Activated T-cell treated with anti-CD3 and anti-CD28 coated beads, Interleukin-2, amount 50 U/mL, for 72 hours (primary cell): ENCODE results near the gene ZMYND11. TPM values are rescaled to one million over a fixed set of nuclear protein-coding genes. Genes with fewer than 3 reads are reported as not detected.

ENCODE experiments used
- ATAC-seq, 2 donors: fragments of 150-1000 bp; cut with Tn5 transposase; replicated peaks in 1 of 2; 2 replicates each; pipeline ENCODE4 v1.10.0; 2021; ENCODE audit warnings: moderate library complexity in 2 of 2, mild to moderate bottlenecking in 1 of 2
- DNase-seq, 2 donors: peaks; one replicate each; pipeline ENCODE4 v3.0.0; 2021 to 2022; ENCODE audit warnings: mixed read lengths in 1 of 2
- H3K27ac Mint-ChIP-seq: one replicate; pipeline ENCODE4 v1.8.0; 2022; ENCODE audit warnings: mild to moderate bottlenecking, moderate library complexity, mixed read lengths
- H3K27me3 Mint-ChIP-seq: one replicate; pipeline ENCODE4 v1.8.0; 2022; ENCODE audit warnings: low read depth, mixed read lengths
- H3K36me3 Mint-ChIP-seq, 2 donors: one replicate each; pipeline ENCODE4 v1.8.0; 2022; ENCODE audit warnings: mixed read lengths in 2 of 2, mild to moderate bottlenecking in 1 of 2; ENCODE audit not compliant: insufficient read depth in 2 of 2
- H3K4me1 Mint-ChIP-seq: one replicate; pipeline ENCODE4 v1.8.0; 2022; ENCODE audit warnings: low read depth, mixed read lengths
- H3K4me3 Mint-ChIP-seq, 2 donors: one replicate each; pipeline ENCODE4 v1.8.0; 2022; ENCODE audit warnings: mild to moderate bottlenecking in 2 of 2, mixed read lengths in 2 of 2, moderate library complexity in 2 of 2
- H3K9me3 Mint-ChIP-seq, 2 donors: one replicate each; pipeline ENCODE4 v1.8.0; 2022; ENCODE audit warnings: mixed read lengths in 2 of 2
- total RNA-seq, 2 donors: library from RNA; stranded (reverse); gene quantifications; one replicate each; pipeline ENCODE4 v1.2.3, GENCODE V29; 2022

The ZMYND11 gene
- total RNA-seq, 2 donors from 2014 or later, result 24.6 to 30.1 TPM

DNA sequence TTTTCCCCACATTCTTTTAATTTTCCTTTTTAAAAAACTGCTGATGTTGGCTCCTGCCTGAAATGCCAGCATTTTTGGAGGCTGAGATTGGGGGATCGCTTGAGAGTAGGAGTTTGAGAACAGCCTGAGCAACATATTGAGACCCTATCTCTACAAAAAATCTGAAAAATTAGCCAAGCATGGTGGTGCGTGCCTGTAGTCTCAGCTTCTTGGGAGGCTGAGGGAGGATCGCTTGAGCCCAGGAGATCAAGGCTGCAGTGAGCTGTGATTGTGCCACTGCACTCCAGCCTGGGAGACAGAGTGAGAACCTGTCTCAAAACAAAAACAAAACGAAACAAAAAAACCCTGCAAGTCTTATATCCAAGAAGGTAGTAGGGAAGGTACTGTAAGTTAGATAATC is 51.7 kb downstream of the ZMYND11 start:
- Mint-ChIP-seq H3K4me3 (no peak overlapping the region), H3K4me1 (peaks cover 31% of the 10 kb centered on the region), H3K27me3 (no peaks in the 10 kb centered on the region), H3K9me3 (peaks cover 0 to 2% of the 10 kb centered on the region in 2 donors), H3K36me3 (peaks cover 12 to 21% of the 10 kb centered on the region in 2 donors), H3K27ac (no peak overlapping the region)
- DNase-seq (no peak), ATAC-seq (no peak)

DNA sequence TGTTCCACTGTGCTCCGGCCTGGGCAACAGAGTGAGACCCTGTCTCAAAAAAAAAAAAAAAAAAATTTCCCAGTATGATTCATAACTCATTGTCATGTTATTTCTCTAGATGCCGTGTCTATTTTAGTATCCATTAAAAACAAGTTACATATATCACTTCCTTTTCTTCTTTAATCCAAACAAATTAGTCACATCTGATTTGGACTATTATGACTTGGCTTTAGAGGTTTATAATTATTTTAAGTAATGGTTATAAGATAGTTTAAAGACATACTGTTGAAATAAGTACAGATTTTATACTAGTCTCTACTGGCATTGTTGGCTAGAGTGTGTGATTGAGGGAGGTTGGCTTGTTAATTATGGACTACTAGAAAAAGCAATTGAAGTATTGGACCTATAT is 53.3 kb downstream of the ZMYND11 start:
- H3K4me1 Mint-ChIP-seq, result peaks cover 15% of the 10 kb centered on the region
- H3K9me3 Mint-ChIP-seq, result peaks cover 0 to 2% of the 10 kb centered on the region in 2 donors
- DNase-seq (no peak), ATAC-seq (peak in 1 of 2 donors; percentile 43)
- H3K36me3 Mint-ChIP-seq, result peaks cover 12 to 16% of the 10 kb centered on the region in 2 donors
- H3K4me3 Mint-ChIP-seq, result no peak overlapping the region
- H3K27me3 Mint-ChIP-seq, result no peaks in the 10 kb centered on the region
- peak overlapping the region; percentile 26 for H3K27ac Mint-ChIP-seq

DNA sequence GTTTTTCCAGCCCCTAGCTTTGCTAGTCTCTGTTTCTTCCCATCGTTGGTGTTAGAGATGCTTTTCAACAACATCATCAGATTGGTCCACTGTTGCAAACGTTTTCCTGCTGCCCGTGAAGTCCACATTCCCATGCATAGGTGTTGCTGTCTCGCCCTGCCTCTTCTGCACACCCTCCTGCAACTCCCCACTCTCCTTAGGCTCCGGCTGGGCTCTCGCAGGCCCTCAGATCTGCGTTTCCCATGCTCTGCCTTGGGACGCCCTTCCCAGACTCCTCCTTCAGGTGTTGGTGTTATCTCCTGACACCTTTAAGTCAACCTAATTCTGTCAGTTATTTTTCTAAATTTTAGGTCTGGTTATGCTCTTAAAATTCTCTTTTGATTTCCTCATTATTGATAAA is 55.0 kb downstream of the ZMYND11 start:
- Mint-ChIP-seq H3K9me3 (no peaks in the 10 kb centered on the region), H3K27ac (no peak overlapping the region), H3K36me3 (peaks cover under 1 to 2% of the 10 kb centered on the region in 2 donors), H3K4me3 (no peak overlapping the region), H3K4me1 (peaks cover 1% of the 10 kb centered on the region), H3K27me3 (no peaks in the 10 kb centered on the region)
- ATAC-seq (no peak), DNase-seq (no peak)

GRCh38 chr10:191703-192518 is 56.7 kb downstream of the ZMYND11 start:
- Mint-ChIP-seq H3K27ac (no peak overlapping the region), H3K9me3 (no peaks in the 10 kb centered on the region), H3K36me3 (peaks cover 0 to 1% of the 10 kb centered on the region in 2 donors), H3K4me1 (no peaks in the 10 kb centered on the region), H3K4me3 (no peak overlapping the region), H3K27me3 (no peaks in the 10 kb centered on the region)
- ATAC-seq (peak in 1 of 2 donors; percentile 39), DNase-seq (no peak)

GRCh38 chr10:194281-194680 is 59.0 kb downstream of the ZMYND11 start:
- no peak for ATAC-seq
- Mint-ChIP-seq H3K4me1 (no peaks in the 10 kb centered on the region), H3K4me3 (no peak overlapping the region), H3K27me3 (no peaks in the 10 kb centered on the region), H3K9me3 (no peaks in the 10 kb centered on the region), H3K27ac (no peak overlapping the region), H3K36me3 (peaks cover 0 to 1% of the 10 kb centered on the region in 2 donors)
- DNase-seq, result no peak

- no peaks in the 10 kb centered on the region for H3K36me3 Mint-ChIP-seq
- no peak overlapping the region for H3K4me3 Mint-ChIP-seq
- H3K27me3 Mint-ChIP-seq, result no peaks in the 10 kb centered on the region
- ATAC-seq (no peak), DNase-seq (no peak)
- H3K9me3 Mint-ChIP-seq, result no peaks in the 10 kb centered on the region
- H3K4me1 Mint-ChIP-seq, result peaks cover 13% of the 10 kb centered on the region
- no peak overlapping the region for H3K27ac Mint-ChIP-seq
Measured at GRCh38 chr10:200405-200804, 65.2 kb downstream of the ZMYND11 start.

DNA sequence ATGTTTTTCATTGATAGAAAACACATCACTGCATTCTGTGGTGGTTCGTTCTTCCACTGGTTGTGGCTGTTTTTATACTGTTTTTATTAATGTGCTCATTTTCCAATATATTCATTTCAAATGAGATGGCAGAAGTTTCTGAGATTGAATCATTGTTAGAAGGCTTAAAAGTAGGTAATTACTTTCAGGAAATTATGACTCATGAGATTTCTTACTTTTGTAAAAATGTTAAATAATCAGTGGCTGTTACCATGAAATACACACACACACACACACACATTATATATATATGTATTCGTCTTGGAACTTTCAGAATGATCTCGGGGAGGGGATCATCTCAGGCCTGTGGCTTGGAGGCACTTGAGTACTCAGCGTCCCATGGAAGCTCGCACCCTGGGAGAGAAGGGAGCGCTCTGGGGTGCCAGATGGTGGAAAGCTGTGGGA is 66.1 kb downstream of the ZMYND11 start:
- H3K27me3 Mint-ChIP-seq, result no peaks in the 10 kb centered on the region
- peaks cover 0 to under 1% of the 10 kb centered on the region in 2 donors for H3K9me3 Mint-ChIP-seq
- peaks cover 0 to under 1% of the 10 kb centered on the region in 2 donors for H3K36me3 Mint-ChIP-seq
- H3K4me1 Mint-ChIP-seq, result peaks cover 13% of the 10 kb centered on the region
- peak overlapping the region; percentile 85 for H3K27ac Mint-ChIP-seq
- DNase-seq (no peak), ATAC-seq (peak; percentile 46 to 73)
- H3K4me3 Mint-ChIP-seq, result peak overlapping the region in 1 of 2 donors; percentile 33

GRCh38 chr10:208616-209015 is 73.4 kb downstream of the ZMYND11 start:
- DNase-seq (no peak), ATAC-seq (no peak)
- no peak overlapping the region for H3K27ac Mint-ChIP-seq
- H3K27me3 Mint-ChIP-seq, result no peaks in the 10 kb centered on the region
- no peak overlapping the region for H3K4me3 Mint-ChIP-seq
- peaks cover 0 to 2% of the 10 kb centered on the region in 2 donors for H3K9me3 Mint-ChIP-seq
- no peaks in the 10 kb centered on the region for H3K4me1 Mint-ChIP-seq
- peaks cover 2 to 4% of the 10 kb centered on the region in 2 donors for H3K36me3 Mint-ChIP-seq

DNA sequence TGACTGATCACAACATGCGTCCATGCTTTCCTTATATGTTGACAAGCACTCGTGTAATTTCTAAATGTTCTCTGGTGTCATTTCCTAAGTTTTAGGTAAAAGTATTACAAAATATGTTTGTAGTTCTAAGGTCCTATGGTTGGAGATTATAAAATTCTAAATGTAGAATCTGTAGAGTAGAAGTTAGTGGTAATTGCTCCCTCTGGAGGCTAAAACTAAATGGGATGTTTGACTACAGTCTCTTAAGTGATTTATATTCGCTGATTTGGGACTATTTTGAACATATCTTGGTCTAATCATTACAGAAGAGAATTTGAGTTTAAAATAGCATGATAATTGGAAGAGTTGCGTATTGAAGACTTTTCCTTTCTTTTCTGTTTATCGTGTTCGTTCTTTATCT is 74.1 kb downstream of the ZMYND11 start:
- Mint-ChIP-seq H3K9me3 (peaks cover 0 to 2% of the 10 kb centered on the region in 2 donors), H3K27ac (no peak overlapping the region), H3K27me3 (no peaks in the 10 kb centered on the region), H3K4me3 (no peak overlapping the region), H3K4me1 (no peaks in the 10 kb centered on the region), H3K36me3 (peaks cover 2 to 4% of the 10 kb centered on the region in 2 donors)
- ATAC-seq, result no peak
- DNase-seq, result no peak

DNA sequence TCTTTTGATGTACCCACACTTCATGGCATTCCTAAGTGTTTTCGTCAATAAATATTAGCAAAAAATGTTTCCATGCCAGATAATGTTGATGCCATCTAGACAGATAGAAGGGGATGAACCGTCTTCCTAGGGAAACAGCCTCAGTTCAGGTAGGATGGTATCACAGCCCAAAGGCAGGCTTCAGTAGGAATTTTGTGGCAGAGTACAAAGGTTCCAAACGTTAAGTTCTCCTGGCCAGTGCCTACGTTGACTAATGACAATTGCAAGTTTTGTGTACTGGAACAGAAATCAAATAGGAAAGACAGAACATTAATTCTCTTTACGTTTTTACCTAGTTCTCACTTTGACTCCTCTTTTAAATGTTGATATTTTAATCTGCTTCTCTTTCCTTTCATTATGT is 75.0 kb downstream of the ZMYND11 start:
- Mint-ChIP-seq H3K27ac (no peak overlapping the region), H3K36me3 (peaks cover 3 to 4% of the 10 kb centered on the region in 2 donors), H3K9me3 (peaks cover 0 to 2% of the 10 kb centered on the region in 2 donors), H3K4me3 (no peak overlapping the region), H3K27me3 (no peaks in the 10 kb centered on the region), H3K4me1 (no peaks in the 10 kb centered on the region)
- no peak for DNase-seq
- no peak for ATAC-seq

- peaks cover 6% of the 10 kb centered on the region for H3K4me1 Mint-ChIP-seq
- peaks cover 0 to 1% of the 10 kb centered on the region in 2 donors for H3K36me3 Mint-ChIP-seq
- no peak overlapping the region for H3K27ac Mint-ChIP-seq
- H3K9me3 Mint-ChIP-seq, result no peaks in the 10 kb centered on the region
- no peaks in the 10 kb centered on the region for H3K27me3 Mint-ChIP-seq
- ATAC-seq, result no peak
- no peak overlapping the region for H3K4me3 Mint-ChIP-seq
- no peak for DNase-seq
Measured at GRCh38 chr10:215444-215843, 80.2 kb downstream of the ZMYND11 start.

DNA sequence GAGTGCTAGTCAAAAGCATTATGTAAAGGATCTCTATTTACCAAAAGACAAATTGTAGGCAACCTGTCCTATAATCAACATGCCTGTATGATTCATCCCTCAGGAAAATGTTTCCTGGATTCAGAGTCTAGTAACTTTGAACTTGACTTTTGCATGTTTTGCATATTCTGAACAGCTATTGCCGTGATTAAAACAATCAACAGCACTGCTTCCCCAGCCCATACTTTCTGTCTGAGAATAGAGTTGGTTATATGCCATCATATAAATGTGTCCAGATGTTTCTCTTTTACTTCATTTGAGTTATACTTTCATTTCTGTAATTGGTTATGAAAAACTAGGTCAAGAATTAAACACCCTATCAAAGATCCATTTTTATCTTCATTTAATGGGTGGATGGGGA is 83.5 kb downstream of the ZMYND11 start:
- Mint-ChIP-seq H3K27me3 (no peaks in the 10 kb centered on the region), H3K9me3 (no peaks in the 10 kb centered on the region), H3K4me1 (peaks cover 24% of the 10 kb centered on the region), H3K36me3 (peaks cover 0 to 1% of the 10 kb centered on the region in 2 donors), H3K27ac (peak overlapping the region; percentile 24), H3K4me3 (no peak overlapping the region)
- no peak for DNase-seq
- ATAC-seq, result no peak

DNA sequence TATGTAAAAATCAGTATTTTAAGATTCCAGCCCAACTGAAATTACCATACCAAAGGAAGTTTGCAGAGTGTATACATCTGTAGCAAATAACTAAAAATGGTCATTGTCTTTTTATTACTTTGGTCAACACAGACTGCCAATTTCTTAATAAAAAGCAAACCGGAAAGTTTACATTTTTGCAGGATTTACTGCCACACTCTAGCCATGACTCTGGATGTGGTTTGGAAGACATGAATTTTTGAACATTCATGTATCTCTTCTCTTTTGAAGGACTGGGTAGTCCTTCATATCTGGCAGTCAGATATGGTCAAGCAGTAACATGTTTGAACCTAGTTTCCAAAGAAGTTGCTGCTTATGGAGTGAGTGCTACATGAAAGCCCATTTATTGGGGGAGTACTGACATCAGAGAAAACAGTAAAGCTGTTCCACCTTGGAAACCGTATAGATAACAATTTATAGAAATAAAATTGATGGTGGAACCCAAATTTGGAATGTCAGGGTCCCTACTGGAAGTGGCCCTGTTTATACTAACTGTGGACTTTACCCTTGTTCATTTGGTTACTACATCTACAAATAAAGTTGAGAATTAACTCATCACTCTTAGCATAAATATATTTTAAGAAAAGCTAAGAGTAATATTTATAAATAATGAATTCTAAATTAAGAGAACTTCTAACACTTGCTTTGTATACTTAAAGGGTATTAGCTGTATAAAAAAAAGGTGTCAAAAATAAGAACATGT is 84.6 kb downstream of the ZMYND11 start:
- peaks cover 24% of the 10 kb centered on the region for H3K4me1 Mint-ChIP-seq
- ATAC-seq, result no peak
- H3K9me3 Mint-ChIP-seq, result no peaks in the 10 kb centered on the region
- H3K27ac Mint-ChIP-seq, result no peak overlapping the region
- no peaks in the 10 kb centered on the region for H3K27me3 Mint-ChIP-seq
- no peak overlapping the region for H3K4me3 Mint-ChIP-seq
- no peak for DNase-seq
- H3K36me3 Mint-ChIP-seq, result peaks cover 0 to 1% of the 10 kb centered on the region in 2 donors
